GM06990 (cell line): ENCODE results near the gene SEC62.
A peak's percentile ranks its signal among the peaks of the same experiment; 100 is the strongest.

Experiments
- DNase-seq: peaks from one replicate; pipeline ENCODE4 v3.0.0-alpha.2; 2011; ENCODE audit not compliant: insufficient read length; ENCODE audit errors: extremely low read depth
- H3K27me3 ChIP-seq: replicated peaks from 2 replicates; pipeline ENCODE4 v1.6.0; 2011; ENCODE audit warnings: low read length; ENCODE audit not compliant: control insufficient read depth, insufficient read depth
- H3K36me3 ChIP-seq: 2 replicates; pipeline ENCODE4 v1.5.1; 2011; ENCODE audit warnings: low read length; ENCODE audit not compliant: control insufficient read depth, insufficient read depth
- H3K4me3 ChIP-seq: replicated peaks from 2 replicates; pipeline ENCODE4 v1.5.1; 2011; ENCODE audit warnings: low read depth, mild to moderate bottlenecking, control low read depth, low read length
- TF ChIP-seq, protein P1 (sequence below): IDR thresholded peaks from 2 replicates; pipeline ENCODE4 v1.5.1; 2011; ENCODE audit warnings: low read length, control low read depth, mild to moderate bottlenecking, inconsistent platforms; ENCODE audit not compliant: insufficient read depth, poor library complexity, severe bottlenecking

Gene SEC62

DNA sequence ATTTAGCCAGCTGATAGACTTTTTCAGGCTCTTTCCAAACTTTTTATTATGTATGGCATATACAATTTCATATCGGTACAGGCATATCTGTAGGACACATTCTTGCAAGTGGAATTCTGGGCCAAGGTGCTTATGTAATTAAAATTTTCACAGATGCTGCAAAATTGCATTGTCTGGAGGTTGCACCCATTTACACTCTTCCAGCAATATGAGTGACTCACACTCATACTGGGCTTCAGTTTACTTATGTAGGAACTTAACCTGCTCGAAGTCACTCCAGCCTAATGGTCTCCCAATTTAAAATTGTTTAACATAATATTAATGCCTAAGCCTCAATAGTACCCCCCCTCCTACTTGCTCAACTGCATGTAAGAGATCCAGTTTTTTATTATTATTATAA, 11.2 kb upstream of the SEC62 start:
- DNase-seq = no peak
- Histone ChIP-seq H3K36me3 (no peaks in the 10 kb centered on the region), H3K4me3 (no peak overlapping the region), H3K27me3 (no peaks in the 10 kb centered on the region)
- TF ChIP-seq, protein P1, sequence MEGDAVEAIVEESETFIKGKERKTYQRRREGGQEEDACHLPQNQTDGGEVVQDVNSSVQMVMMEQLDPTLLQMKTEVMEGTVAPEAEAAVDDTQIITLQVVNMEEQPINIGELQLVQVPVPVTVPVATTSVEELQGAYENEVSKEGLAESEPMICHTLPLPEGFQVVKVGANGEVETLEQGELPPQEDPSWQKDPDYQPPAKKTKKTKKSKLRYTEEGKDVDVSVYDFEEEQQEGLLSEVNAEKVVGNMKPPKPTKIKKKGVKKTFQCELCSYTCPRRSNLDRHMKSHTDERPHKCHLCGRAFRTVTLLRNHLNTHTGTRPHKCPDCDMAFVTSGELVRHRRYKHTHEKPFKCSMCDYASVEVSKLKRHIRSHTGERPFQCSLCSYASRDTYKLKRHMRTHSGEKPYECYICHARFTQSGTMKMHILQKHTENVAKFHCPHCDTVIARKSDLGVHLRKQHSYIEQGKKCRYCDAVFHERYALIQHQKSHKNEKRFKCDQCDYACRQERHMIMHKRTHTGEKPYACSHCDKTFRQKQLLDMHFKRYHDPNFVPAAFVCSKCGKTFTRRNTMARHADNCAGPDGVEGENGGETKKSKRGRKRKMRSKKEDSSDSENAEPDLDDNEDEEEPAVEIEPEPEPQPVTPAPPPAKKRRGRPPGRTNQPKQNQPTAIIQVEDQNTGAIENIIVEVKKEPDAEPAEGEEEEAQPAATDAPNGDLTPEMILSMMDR = no peak

DNA sequence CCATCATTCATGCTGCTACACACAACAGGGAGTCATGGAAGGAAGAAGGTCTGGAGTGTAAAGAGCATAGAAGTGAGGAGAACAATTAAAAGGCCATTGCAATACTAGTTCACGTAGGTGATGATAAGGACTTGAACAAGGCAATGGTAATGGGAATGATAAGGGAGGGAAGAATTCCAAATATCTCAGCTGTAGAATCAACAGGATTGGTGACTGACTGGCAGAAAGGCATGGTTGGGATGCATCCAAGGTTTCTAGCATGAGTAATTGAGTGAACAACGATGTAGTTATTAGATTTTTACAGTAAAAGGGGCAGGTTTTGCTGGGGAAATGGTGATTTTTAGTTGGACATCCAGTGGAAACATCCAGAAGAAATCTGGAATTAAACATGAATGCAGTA, 2.4 kb upstream of the SEC62 start:
- DNase-seq = no peak
- TF ChIP-seq, protein P1 = no peak
- Histone ChIP-seq H3K36me3 (no peaks in the 10 kb centered on the region), H3K27me3 (no peaks in the 10 kb centered on the region), H3K4me3 (no peak overlapping the region)

DNA sequence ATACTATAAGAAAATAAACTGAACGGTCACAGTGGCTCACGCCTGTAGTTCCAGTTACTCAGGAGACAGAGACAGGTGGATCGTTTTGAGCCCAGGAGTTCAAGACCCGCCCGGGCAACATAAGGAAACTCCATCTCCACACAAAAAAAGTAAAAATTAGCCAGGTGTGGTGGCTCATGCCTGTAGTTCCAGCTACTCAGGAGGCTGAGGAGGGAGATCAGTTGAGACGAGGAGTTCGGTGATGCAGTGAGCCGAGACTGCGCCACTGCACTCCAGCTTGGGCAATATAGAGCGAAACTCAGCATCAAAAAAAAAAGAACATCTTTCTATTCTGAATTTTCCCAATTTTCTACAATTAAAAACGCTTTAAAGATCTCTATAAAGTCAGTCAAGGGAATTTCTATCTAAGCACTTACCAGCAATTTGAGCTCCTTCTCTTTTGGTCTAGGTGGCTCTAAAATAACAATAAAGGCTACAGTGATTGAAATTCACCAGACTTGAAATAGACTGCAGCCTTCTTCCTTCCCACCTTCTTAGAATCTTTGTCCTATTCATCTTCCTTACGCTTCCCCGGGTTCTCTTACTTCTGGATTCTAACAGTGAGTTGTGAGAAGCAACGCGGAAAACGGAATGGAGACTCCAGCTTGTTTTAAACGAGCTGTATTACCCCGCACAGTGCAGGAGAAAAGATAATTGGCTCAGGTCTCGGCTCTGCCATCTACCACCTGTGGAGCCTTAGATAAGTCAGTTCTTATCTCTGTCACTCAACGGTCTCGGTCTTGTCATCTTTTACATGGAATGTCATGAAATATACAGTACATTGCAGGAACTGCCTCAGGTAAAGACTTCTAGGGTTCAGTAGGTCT, 812 bp upstream of the SEC62 start:
- Histone ChIP-seq H3K27me3 (no peaks in the 10 kb centered on the region), H3K4me3 (peak overlapping the region; percentile 59), H3K36me3 (no peaks in the 10 kb centered on the region)
- TF ChIP-seq, protein P1 = no peak
- peak; percentile 20 for DNase-seq

DNA sequence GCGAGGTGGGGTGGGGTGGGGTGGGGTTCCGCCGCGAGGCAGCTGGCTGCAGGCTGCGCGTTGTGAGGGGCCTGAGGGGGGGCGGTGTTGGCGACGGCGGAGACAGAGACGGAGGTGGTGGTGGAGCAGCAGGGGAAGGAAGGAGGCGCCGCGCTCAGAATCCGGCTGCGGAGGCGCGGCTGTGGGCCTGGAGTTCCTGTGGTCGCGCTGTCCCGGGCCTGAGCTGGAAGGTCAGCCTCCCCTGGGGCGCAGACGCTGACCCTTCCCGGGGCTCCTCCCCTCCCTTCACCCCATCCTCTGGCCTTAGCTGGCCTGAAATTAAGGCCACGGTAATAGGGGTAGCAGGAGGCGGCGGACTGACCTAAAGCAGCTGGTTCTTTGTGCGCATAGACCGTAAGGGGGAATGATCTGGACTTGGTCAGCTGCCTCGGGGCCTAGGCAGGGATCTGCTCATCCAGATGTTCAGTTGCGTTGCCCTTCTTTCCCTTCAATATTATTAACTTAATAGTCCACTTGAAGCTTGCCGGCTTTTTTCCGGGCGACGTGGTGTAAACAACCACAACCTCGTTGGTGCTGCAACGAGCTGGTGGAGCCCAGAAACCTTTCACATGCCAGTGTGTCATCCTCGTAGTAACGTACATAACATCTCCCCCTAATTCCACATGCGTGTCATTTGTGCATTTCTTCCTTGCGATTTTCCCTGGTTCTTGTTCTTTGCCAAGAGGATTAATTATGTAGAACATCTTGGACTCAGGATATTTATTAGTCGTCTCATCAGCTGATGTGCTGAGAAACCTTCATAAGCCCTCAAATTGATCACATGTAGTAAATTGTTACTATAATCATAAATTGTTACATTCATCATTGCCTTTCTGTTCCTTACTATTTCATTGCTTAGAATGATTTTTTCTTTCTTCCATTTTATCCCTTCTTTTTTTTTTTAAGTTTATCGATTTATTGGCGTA, 626 bp downstream of the SEC62 start:
- no peaks in the 10 kb centered on the region for H3K27me3 ChIP-seq
- no peak for DNase-seq
- H3K4me3 ChIP-seq = peak overlapping the region; percentile 59
- TF ChIP-seq, protein P1 = no peak
- H3K36me3 ChIP-seq = no peaks in the 10 kb centered on the region

DNA sequence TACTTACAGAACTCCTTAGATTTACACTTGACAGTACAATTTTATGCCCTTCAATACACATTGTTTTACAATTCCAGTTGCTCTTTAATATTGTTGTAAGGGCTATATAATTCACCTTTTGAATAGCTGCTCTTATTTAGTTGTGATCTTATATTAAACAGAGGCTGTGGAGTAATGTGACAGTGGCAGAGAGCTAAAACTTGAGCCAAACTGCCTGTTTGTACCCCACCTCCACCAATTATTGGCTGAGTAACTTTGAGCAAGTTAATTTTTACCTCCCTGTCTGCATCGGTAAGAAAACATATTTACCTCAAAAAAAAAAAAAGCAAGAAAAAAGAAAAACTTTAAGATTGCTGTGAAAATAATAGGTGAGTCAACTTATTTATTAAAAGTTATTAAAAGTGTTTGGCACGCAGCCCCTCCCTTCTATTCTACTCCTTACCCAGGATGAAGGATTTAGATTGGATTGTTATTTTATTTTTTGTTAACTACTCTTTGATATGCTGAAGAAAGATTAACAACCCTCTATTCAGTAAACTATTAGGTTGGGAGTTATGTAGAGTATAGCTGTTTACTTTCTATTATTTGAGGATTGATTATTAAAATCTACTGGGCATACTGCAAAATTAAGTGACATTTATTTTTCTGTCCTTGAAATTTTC, 1.7 kb downstream of the SEC62 start:
- Histone ChIP-seq H3K4me3 (peak overlapping the region; percentile 59), H3K27me3 (no peaks in the 10 kb centered on the region), H3K36me3 (no peaks in the 10 kb centered on the region)
- TF ChIP-seq, protein P1 = no peak
- DNase-seq = no peak
